Activated B cell treated with CpG ODN at 0.5 μM for 24 hours (primary cell): ENCODE data around the gene ACSL1. TPM values are rescaled to one million over a fixed set of nuclear protein-coding genes. Genes with fewer than 3 reads are reported as not detected.

Source experiments
- ATAC-seq: fragments of 200-7000 bp; cut with Tn5 transposase; one replicate; pipeline ENCODE4 v1.10.0; 2021; ENCODE audit warnings: low read depth, mild to moderate bottlenecking, moderate library complexity
- CTCF ChIA-PET: fragments of 350-600 bp; sonication (Branson Sonifier 250); formaldehyde crosslinking; loops from one replicate; lab custom pipeline; 2021; ENCODE audit warnings: antibody characterized with exemption; lab: Charles Lee
- POLR2A ChIA-PET: fragments of 350-600 bp; sonication (Branson Sonifier 250); formaldehyde crosslinking; loops from one replicate; lab custom pipeline; 2021; ENCODE audit warnings: antibody characterized with exemption; lab: Charles Lee
- DNase-seq: peaks from one replicate; pipeline ENCODE4 v3.0.0; 2022
- H3K27ac Mint-ChIP-seq: one replicate; pipeline ENCODE4 v1.8.0; 2020; ENCODE audit warnings: mixed read lengths
- H3K27me3 Mint-ChIP-seq: one replicate; pipeline ENCODE4 v1.8.0; 2021; ENCODE audit warnings: mixed read lengths
- H3K36me3 Mint-ChIP-seq: one replicate; pipeline ENCODE4 v1.8.0; 2021; ENCODE audit warnings: low read depth, mixed read lengths
- H3K4me1 Mint-ChIP-seq: one replicate; pipeline ENCODE4 v1.8.0; 2021; ENCODE audit warnings: mixed read lengths
- H3K4me3 Mint-ChIP-seq: one replicate; pipeline ENCODE4 v1.8.0; 2020; ENCODE audit warnings: mild to moderate bottlenecking, mixed read lengths
- H3K9me3 Mint-ChIP-seq: one replicate; pipeline ENCODE4 v1.8.0; 2020; ENCODE audit warnings: mixed read lengths
- intact Hi-C: fragments of 100-400 bp; cut with micrococcal nuclease; formaldehyde crosslinking; loops from one replicate; pipeline ENCODE4 v1.15.1; 2024
- total RNA-seq: library from RNA; stranded (reverse); gene quantifications from 2 replicates; pipeline ENCODE4 v1.2.3, GENCODE V29; 2022
- TF ChIP-seq, protein P1 (sequence below): fragments of 200-600 bp; IDR thresholded peaks from one replicate; pipeline ENCODE4 v1.8.0; 2022; ENCODE audit warnings: antibody characterized with exemption, mild to moderate bottlenecking

Gene ACSL1
- total RNA-seq, 1 donor from 2014 or later: 47.0 TPM

DNA sequence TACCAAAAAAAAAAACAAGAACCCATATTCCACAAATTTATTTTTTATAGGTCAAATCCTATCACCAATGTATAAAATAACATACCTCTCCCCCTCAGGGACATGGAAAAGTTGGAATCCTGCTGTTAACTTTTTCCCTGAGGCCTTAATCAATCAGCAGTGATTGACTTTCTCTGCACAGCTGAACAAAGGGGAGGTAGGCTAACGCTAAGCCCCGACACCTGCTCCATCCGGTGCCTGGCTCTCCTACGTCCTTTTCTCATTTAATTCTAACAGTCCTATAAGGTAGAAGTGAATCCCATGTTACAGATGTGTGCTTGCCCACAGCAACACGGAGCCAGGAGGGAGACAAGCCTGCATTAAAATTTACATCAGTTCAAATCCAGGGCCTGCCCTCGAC is 94.7 kb downstream of the ACSL1 start:
- no peaks in the 10 kb centered on the region for H3K9me3 Mint-ChIP-seq
- peaks cover 30% of the 10 kb centered on the region for H3K4me1 Mint-ChIP-seq
- peaks cover 5% of the 10 kb centered on the region for H3K36me3 Mint-ChIP-seq
- H3K4me3 Mint-ChIP-seq: no peak overlapping the region
- H3K27me3 Mint-ChIP-seq: no peaks in the 10 kb centered on the region
- H3K27ac Mint-ChIP-seq: no peak overlapping the region
- CTCF ChIA-PET: interaction anchor here (2.4 kb wide), 1 partner anchor 467 kb away, joined by 5 read pairs; no protein-coding TSS in a partner anchor
- intact Hi-C loops: loop anchor here (5.0 to 10.0 kb wide), 6 partner anchors 121 to 1226 kb away; partner anchors contain the start of genes ANKRD37, ING2, LRP2BP and SLC25A4
- DNase-seq (no peak), ATAC-seq (no peak)
- POLR2A ChIA-PET: no interaction called here
- TF ChIP-seq, protein P1, sequence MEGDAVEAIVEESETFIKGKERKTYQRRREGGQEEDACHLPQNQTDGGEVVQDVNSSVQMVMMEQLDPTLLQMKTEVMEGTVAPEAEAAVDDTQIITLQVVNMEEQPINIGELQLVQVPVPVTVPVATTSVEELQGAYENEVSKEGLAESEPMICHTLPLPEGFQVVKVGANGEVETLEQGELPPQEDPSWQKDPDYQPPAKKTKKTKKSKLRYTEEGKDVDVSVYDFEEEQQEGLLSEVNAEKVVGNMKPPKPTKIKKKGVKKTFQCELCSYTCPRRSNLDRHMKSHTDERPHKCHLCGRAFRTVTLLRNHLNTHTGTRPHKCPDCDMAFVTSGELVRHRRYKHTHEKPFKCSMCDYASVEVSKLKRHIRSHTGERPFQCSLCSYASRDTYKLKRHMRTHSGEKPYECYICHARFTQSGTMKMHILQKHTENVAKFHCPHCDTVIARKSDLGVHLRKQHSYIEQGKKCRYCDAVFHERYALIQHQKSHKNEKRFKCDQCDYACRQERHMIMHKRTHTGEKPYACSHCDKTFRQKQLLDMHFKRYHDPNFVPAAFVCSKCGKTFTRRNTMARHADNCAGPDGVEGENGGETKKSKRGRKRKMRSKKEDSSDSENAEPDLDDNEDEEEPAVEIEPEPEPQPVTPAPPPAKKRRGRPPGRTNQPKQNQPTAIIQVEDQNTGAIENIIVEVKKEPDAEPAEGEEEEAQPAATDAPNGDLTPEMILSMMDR: no peak

DNA sequence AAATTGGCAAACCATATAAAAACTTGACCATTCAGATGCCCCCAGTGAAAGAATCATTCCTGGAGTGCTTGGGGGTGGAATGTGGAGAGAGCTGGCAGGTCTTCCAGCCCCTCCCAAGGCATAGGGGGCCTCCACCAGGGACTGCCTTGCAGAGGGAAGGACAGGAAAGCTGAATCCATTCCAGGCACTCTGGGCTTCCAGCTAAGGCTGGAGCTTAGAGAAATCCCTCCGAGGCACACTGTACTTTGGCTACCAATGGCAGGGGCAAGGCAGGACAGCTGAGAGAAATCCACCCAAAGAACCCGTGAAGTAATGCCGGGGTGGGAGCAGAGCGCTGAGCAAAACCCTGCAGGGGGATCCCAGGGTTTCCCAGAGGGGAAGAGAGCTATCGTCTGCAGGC is 95.8 kb downstream of the ACSL1 start:
- Mint-ChIP-seq H3K4me3 (no peak overlapping the region), H3K4me1 (peaks cover 35% of the 10 kb centered on the region), H3K27me3 (no peaks in the 10 kb centered on the region), H3K27ac (no peak overlapping the region), H3K9me3 (no peaks in the 10 kb centered on the region), H3K36me3 (peaks cover 5% of the 10 kb centered on the region)
- TF ChIP-seq, protein P1: no peak
- DNase-seq (no peak), ATAC-seq (no peak)
- ChIA-PET POLR2A (no interaction called here), CTCF (interaction anchor here (2.4 kb wide), 1 partner anchor 466 kb away, joined by 5 read pairs; no protein-coding TSS in a partner anchor)
- intact Hi-C loops: loop anchor here (5.0 to 10.0 kb wide), 6 partner anchors 122 to 1225 kb away; partner anchors contain the start of genes ANKRD37, ING2, LRP2BP and SLC25A4

DNA sequence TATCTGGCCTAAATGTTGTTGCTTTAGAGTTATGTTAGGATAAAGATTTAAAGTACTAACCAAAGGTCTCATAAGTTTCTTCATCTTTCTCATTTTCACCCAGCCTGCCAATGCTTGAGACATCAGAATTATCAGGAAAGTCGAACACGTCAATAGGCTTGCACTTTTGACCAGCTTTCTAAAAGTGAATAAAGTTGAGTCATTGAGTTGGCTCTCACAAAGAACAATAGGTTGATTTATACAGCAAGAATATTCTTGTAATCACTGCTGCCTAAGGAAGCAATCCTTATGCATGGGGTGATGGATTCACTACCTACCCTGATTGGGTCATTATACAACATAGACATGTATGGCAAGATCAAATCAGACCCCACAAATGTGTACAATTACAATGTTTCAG is 96.9 kb downstream of the ACSL1 start:
- ChIA-PET CTCF (interaction anchor here (2.4 kb wide), 1 partner anchor 465 kb away, joined by 5 read pairs; no protein-coding TSS in a partner anchor), POLR2A (no interaction called here)
- peaks cover 8% of the 10 kb centered on the region for H3K36me3 Mint-ChIP-seq
- H3K4me3 Mint-ChIP-seq: no peak overlapping the region
- no peaks in the 10 kb centered on the region for H3K27me3 Mint-ChIP-seq
- no peak for DNase-seq
- no peak for ATAC-seq
- no peaks in the 10 kb centered on the region for H3K9me3 Mint-ChIP-seq
- peaks cover 29% of the 10 kb centered on the region for H3K4me1 Mint-ChIP-seq
- intact Hi-C loops: no loop called here
- TF ChIP-seq, protein P1: no peak
- H3K27ac Mint-ChIP-seq: no peak overlapping the region

DNA sequence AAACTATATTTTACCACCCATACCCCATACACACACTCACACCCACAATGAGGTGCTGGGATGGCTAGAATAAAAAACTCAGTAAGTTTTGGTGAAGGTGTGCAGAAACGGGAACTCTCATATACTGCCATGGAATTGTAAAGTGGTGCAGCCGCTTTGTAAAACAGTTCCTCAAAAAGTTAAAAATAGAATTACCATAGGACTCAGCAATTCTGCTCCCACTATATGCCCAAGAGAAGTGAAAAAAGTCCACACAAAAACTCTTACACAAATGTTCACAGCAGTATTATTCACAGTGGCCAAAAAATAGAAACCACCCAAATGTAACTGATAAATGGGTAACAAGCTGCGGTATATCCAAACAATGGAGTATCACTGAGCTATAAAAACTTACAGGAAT is 98.3 kb downstream of the ACSL1 start:
- POLR2A ChIA-PET: no interaction called here
- H3K4me1 Mint-ChIP-seq: peaks cover 18% of the 10 kb centered on the region

DNA sequence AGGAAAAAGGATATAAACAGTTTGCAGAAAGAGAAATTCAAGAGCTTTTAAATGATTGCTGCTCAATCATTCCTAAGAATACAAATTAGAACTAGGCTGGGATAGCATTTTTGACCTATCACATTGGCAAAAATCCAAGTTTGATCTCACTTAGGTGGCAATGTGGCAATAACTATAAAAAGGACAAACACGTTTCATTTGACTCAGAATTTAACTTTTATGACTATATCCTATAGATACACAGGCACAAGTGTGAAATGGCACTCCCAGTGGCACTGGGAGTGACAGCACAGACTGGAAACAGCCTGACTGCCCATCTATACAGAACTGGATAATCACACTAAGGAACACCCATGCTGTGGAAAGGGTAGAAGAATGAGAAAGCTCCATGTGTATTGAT is 103.0 kb downstream of the ACSL1 start:
- Mint-ChIP-seq H3K36me3 (peaks cover 27% of the 10 kb centered on the region), H3K4me1 (peaks cover 16% of the 10 kb centered on the region), H3K4me3 (no peak overlapping the region), H3K27me3 (no peaks in the 10 kb centered on the region), H3K27ac (no peak overlapping the region), H3K9me3 (peaks cover 17% of the 10 kb centered on the region)
- intact Hi-C loops: no loop called here
- ChIA-PET CTCF (interaction anchor here (1.6 kb wide), 1 partner anchor 412 kb away, joined by 3 read pairs; no protein-coding TSS in a partner anchor), POLR2A (no interaction called here)
- TF ChIP-seq, protein P1: no peak
- ATAC-seq (no peak), DNase-seq (no peak)

More for the DNA sequence above, 98.3 kb downstream of the ACSL1 start:
- CTCF ChIA-PET: no interaction called here
- no peak for DNase-seq
- no peak for ATAC-seq
- Mint-ChIP-seq H3K27me3 (no peaks in the 10 kb centered on the region), H3K9me3 (no peaks in the 10 kb centered on the region), H3K36me3 (peaks cover 9% of the 10 kb centered on the region), H3K4me3 (no peak overlapping the region), H3K27ac (no peak overlapping the region)
- intact Hi-C loops: no loop called here
- TF ChIP-seq, protein P1: no peak
